GM12892 (cell line): Measurements from ENCODE around the gene KAT7.

Experiments
- POLR2A ChIP-seq: IDR thresholded peaks from 2 replicates; pipeline ENCODE4 v1.6.1; 2011; ENCODE audit warnings: low read depth, low read length, control low read depth
- POLR2AphosphoS5 ChIP-seq: IDR thresholded peaks from 2 replicates; pipeline ENCODE4 v1.6.1; 2011; ENCODE audit warnings: low read depth, low read length, control low read depth

DNA sequence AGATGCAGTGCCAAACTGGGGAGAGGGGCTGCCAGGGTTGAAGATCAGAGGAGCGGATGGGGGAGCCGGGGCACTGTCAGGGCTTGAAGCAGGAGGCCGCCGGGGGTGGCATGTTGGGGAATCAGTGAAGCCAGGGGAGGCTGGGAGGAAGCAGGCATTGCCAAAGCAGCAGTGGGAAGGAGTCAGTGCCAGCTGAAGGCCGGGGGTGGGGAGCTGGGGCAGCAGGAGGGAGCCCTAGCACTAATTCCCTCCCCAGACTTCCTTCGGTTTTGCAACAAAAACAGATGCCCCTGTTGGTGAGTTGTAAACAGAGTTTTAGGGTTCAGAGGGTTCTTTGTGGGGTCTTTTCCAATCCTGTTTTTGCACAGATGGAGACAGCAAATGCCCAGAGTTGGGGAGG is 70.3 kb downstream of the KAT7 start:
- TF ChIP-seq POLR2AphosphoS5, result no peak
- TF ChIP-seq POLR2A, result no peak
